Suprapubic skin (tissue), 3 donors: ENCODE results near the gene MRPL46.
"Not testable (repeated sequence)": the region's sequence is repeated elsewhere in the genome, so short reads cannot be mapped to it uniquely, and the experiment has no call there.

Source experiments
- CTCF ChIP-seq, 2 donors: fragments of 200-600 bp in 1 of 2; fragments of 450-650 bp in 1 of 2; sonication (generic) in 1 of 2; IDR thresholded peaks; one replicate each; pipeline ENCODE4 v1.5.1; 2016 to 2019; ENCODE audit warnings: antibody characterized with exemption in 2 of 2, mild to moderate bottlenecking in 1 of 2, moderate library complexity in 1 of 2
- EP300 ChIP-seq: sonication (generic); formaldehyde crosslinking; IDR thresholded peaks from one replicate; pipeline ENCODE4 v1.6.1; 2017; ENCODE audit warnings: antibody characterized with exemption

- TF ChIP-seq EP300; CTCF (IDR thresholded peaks at IDR 0.05): not testable (repeated sequence)
These were observed 1.5 kb upstream of the MRPL46 start for GRCh38 chr15:88468721-88469120.
